Endodermal cell (in vitro differentiated cells): ENCODE measurements around the gene CXCL1. TPM values are rescaled to one million over a fixed set of nuclear protein-coding genes. Genes with fewer than 3 reads are reported as not detected.

Source experiments
- DNase-seq: peaks from one replicate; pipeline ENCODE4 v3.0.0-alpha.2; 2017
- H3K27ac ChIP-seq: 2 replicates; pipeline ENCODE4 v1.5.1; 2013; ENCODE audit warnings: mild to moderate bottlenecking, low read depth, low read length, moderate library complexity
- H3K27me3 ChIP-seq: 2 replicates; pipeline ENCODE4 v1.6.1; 2013; ENCODE audit warnings: mild to moderate bottlenecking, low read length, moderate library complexity; ENCODE audit not compliant: insufficient read depth, control insufficient read depth, poor library complexity, severe bottlenecking
- H3K36me3 ChIP-seq: 2 replicates; pipeline ENCODE4 v1.7.0; 2013; ENCODE audit warnings: mild to moderate bottlenecking, low read length, moderate library complexity; ENCODE audit not compliant: control insufficient read depth, insufficient read depth
- H3K4me1 ChIP-seq: one replicate; pipeline ENCODE4 v1.7.0; 2013; ENCODE audit warnings: low read length; ENCODE audit not compliant: control insufficient read depth, insufficient read depth
- H3K4me3 ChIP-seq: 2 replicates; pipeline ENCODE4 v1.5.1; 2013; ENCODE audit warnings: mild to moderate bottlenecking, low read length, moderate library complexity
- H3K9ac ChIP-seq: 2 replicates; pipeline ENCODE4 v1.6.1; 2013; ENCODE audit warnings: mild to moderate bottlenecking, low read length, moderate library complexity; ENCODE audit not compliant: poor library complexity, severe bottlenecking; ENCODE audit errors: extremely low read depth
- H3K9me3 ChIP-seq: 2 replicates; pipeline ENCODE4 v1.6.1; 2013; ENCODE audit warnings: mild to moderate bottlenecking, low read length, moderate library complexity; ENCODE audit not compliant: control insufficient read depth
- H3K27ac Mint-ChIP-seq: 2 replicates; pipeline ENCODE4 v1.8.0; 2020; ENCODE audit warnings: mixed read lengths
- H3K27me3 Mint-ChIP-seq: 2 replicates; pipeline ENCODE4 v1.8.0; 2021; ENCODE audit warnings: mild to moderate bottlenecking, mixed read lengths; ENCODE audit not compliant: insufficient read depth
- H3K36me3 Mint-ChIP-seq: 2 replicates; pipeline ENCODE4 v1.8.0; 2020; ENCODE audit warnings: low read depth, mixed read lengths
- H3K4me1 Mint-ChIP-seq: 2 replicates; pipeline ENCODE4 v1.8.0; 2020; ENCODE audit warnings: mixed read lengths
- H3K4me3 Mint-ChIP-seq: 2 replicates; pipeline ENCODE4 v1.8.0; 2020; ENCODE audit warnings: mild to moderate bottlenecking, moderate library complexity, mixed read lengths
- H3K9me3 Mint-ChIP-seq: 2 replicates; pipeline ENCODE4 v1.8.0; 2020; ENCODE audit warnings: mild to moderate bottlenecking, mixed read lengths
- WGBS, 2 experiments: methylation state at CpG; one replicate each; pipeline versions ENCODE4 v1.1.5 to v1.1.7; 2013; ENCODE audit warnings: missing lambda C conversion rate in 2 of 2, mixed read lengths in 1 of 2; ENCODE audit not compliant: insufficient coverage in 1 of 2, insufficient read length in 1 of 2; 5-methylcytosine and 5-hydroxymethylcytosine counted together
- total RNA-seq, 2 donors: library from RNA; stranded (reverse); fragmentation: NEBNext Ultra II Directional in 1 of 2; extraction: Animal tissue kit (Norgen Biotek cat#: 25700) in 1 of 2; gene quantifications; 2 replicates in 1 of 2; 3 replicates in 1 of 2; pipeline ENCODE4 v1.2.1, GENCODE V29; 2021
- TF ChIP-seq, protein P1 (sequence below): fragments of 200-600 bp; sonication (generic); conservative IDR thresholded peaks from 2 replicates; pipeline ENCODE4 v1.5.0; 2021; ENCODE audit warnings: antibody characterized with exemption, mild to moderate bottlenecking

CXCL1 gene
- total RNA-seq, 2 donors from 2014 or later, result 0.24 TPM; not detected in 1

DNA sequence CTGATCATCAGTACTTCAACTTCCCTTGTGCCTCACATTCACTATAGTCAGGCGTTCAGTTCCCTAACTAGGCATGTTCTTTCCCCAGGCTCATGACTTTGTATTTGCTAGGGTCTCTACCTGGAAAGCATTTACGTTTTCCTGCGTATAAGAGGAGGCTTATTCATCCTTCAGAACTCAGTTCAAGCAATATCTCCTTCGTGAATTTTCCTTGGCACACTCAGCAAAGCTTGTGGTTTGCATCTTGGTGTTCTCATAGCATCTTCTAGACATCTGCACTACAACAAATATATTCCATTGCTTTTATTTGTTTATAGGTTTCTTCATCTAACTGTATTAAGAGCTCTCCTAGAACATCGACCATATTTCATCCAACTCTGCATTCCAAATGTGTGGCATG lies 30.1 kb upstream of the CXCL1 start:
- WGBS, 2 experiments, result 88 to 96% methylated on average over 3 to 5 of the region's 5 CpGs
- H3K4me3 ChIP-seq, result no peak overlapping the region
- no peak overlapping the region for H3K27ac Mint-ChIP-seq
- no peaks in the 10 kb centered on the region for H3K9me3 Mint-ChIP-seq
- no peaks in the 10 kb centered on the region for H3K4me1 ChIP-seq
- no peak overlapping the region for H3K27ac ChIP-seq
- H3K4me3 Mint-ChIP-seq, result no peak overlapping the region
- H3K27me3 ChIP-seq, result peaks cover 35% of the 10 kb centered on the region
- H3K9ac ChIP-seq, result no peak overlapping the region
- no peaks in the 10 kb centered on the region for H3K36me3 Mint-ChIP-seq
- peaks cover 42% of the 10 kb centered on the region for H3K27me3 Mint-ChIP-seq
- peaks cover 12% of the 10 kb centered on the region for H3K4me1 Mint-ChIP-seq
- TF ChIP-seq, protein P1, sequence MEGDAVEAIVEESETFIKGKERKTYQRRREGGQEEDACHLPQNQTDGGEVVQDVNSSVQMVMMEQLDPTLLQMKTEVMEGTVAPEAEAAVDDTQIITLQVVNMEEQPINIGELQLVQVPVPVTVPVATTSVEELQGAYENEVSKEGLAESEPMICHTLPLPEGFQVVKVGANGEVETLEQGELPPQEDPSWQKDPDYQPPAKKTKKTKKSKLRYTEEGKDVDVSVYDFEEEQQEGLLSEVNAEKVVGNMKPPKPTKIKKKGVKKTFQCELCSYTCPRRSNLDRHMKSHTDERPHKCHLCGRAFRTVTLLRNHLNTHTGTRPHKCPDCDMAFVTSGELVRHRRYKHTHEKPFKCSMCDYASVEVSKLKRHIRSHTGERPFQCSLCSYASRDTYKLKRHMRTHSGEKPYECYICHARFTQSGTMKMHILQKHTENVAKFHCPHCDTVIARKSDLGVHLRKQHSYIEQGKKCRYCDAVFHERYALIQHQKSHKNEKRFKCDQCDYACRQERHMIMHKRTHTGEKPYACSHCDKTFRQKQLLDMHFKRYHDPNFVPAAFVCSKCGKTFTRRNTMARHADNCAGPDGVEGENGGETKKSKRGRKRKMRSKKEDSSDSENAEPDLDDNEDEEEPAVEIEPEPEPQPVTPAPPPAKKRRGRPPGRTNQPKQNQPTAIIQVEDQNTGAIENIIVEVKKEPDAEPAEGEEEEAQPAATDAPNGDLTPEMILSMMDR, result no peak
- no peaks in the 10 kb centered on the region for H3K9me3 ChIP-seq
- DNase-seq, result no peak
- no peaks in the 10 kb centered on the region for H3K36me3 ChIP-seq

DNA sequence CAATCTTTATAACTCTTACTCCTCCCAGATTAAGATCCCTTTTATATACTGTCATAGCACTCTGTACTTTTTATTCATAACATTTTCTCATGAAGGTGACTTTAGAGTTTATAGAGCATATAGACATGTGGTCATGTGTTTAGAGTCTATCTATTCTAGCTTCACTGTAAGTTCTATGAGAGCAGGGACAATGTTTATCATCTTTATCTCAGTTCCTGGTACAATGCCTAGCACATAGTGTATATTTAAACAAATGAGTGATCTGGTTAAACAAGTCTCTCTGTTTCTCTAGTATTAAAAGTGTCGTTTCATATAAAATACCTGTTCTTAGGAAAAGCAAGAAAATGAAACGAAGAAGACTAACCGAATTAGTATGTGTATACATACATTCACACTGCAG lies 29.5 kb upstream of the CXCL1 start:
- Histone ChIP-seq H3K9ac (no peak overlapping the region), H3K27ac (no peak overlapping the region), H3K27me3 (peaks cover 35% of the 10 kb centered on the region), H3K36me3 (no peaks in the 10 kb centered on the region), H3K9me3 (no peaks in the 10 kb centered on the region), H3K4me3 (no peak overlapping the region), H3K4me1 (no peaks in the 10 kb centered on the region)
- TF ChIP-seq, protein P1, result no peak
- H3K9me3 Mint-ChIP-seq, result no peaks in the 10 kb centered on the region
- 100% methylated on average over 1 of the region's 3 CpGs for WGBS, 2 experiments
- H3K27ac Mint-ChIP-seq, result no peak overlapping the region
- no peaks in the 10 kb centered on the region for H3K36me3 Mint-ChIP-seq
- H3K4me1 Mint-ChIP-seq, result peaks cover 18% of the 10 kb centered on the region
- H3K4me3 Mint-ChIP-seq, result no peak overlapping the region
- peaks cover 42% of the 10 kb centered on the region for H3K27me3 Mint-ChIP-seq
- DNase-seq, result no peak

DNA sequence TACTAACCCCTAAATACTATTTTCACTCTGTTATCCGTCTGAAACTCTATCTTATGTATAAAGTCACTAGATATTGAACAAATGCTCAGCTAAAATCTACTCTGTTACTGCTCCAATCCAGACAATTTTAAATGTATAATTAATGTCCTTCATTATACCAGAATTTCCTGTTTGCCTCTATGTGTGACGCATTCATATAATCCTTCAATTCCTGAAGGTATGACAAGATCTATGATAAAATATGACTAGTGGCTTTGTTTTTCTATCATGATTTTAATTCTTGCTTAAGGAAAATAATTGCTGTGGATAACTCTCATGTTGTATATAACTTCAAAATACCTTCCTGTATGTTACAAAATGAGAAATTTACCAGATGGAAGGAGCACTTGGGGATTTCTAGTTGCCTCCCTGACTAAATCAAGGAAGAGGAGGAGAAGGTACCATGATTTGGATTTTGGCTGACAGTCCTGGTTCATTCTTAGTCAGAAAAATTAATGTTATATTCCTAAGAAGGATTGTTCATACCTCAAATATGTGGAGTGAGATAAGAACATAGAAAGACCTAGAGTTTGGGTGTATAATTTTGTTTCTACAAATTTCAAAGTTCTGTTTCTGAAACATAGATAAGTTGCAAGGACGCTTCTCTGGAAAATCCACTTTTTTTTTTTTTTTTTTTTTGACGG lies 27.8 kb upstream of the CXCL1 start:
- no peak overlapping the region for H3K27ac Mint-ChIP-seq
- 71% methylated on average over 4 of the region's 4 CpGs; no CpG with 5 or more reads in 1 of the 2 experiments for WGBS, 2 experiments

More for the DNA sequence above, 27.8 kb upstream of the CXCL1 start:
- Mint-ChIP-seq H3K36me3 (no peaks in the 10 kb centered on the region), H3K4me3 (no peak overlapping the region), H3K9me3 (no peaks in the 10 kb centered on the region), H3K4me1 (peaks cover 25% of the 10 kb centered on the region), H3K27me3 (peaks cover 40% of the 10 kb centered on the region)
- Histone ChIP-seq H3K9ac (no peak overlapping the region), H3K36me3 (no peaks in the 10 kb centered on the region), H3K9me3 (no peaks in the 10 kb centered on the region), H3K27me3 (peaks cover 33% of the 10 kb centered on the region), H3K4me3 (no peak overlapping the region), H3K27ac (no peak overlapping the region), H3K4me1 (no peaks in the 10 kb centered on the region)
- TF ChIP-seq, protein P1, result no peak
- no peak for DNase-seq
